Stimulated activated CD4-positive, alpha-beta T cell treated with anti-CD3 and anti-CD28 coated beads, Interleukin-15, amount 100 ng/mL, for 24 hours (primary cell): Measurements from ENCODE around the gene ARL2.
"Not testable (repeated sequence)": the region's sequence is repeated elsewhere in the genome, so short reads cannot be mapped to it uniquely, and the experiment has no call there.

Experiments
- DNase-seq: peaks from one replicate; pipeline ENCODE4 v3.0.0-alpha.2; 2020

Gene ARL2

DNA sequence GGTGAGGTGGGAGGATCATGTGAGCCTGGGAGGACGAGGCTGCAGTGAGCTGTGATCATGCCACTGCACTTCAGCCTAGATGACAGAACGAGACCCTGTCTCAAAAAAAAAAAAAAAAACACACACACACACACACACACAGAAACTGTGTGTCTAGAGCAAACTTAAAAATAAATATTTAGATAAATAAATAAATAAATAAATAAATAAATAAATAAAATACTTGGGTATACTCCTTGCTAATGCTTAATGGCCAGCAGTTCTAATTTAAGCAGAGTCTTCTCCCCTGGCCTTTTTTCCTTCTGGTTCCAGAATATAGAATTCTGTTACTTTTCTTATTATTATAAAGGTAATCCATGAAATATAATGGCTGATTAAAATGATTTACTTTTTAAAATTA is 5.1 kb upstream of the ARL2 start:
- no peak for DNase-seq

DNA sequence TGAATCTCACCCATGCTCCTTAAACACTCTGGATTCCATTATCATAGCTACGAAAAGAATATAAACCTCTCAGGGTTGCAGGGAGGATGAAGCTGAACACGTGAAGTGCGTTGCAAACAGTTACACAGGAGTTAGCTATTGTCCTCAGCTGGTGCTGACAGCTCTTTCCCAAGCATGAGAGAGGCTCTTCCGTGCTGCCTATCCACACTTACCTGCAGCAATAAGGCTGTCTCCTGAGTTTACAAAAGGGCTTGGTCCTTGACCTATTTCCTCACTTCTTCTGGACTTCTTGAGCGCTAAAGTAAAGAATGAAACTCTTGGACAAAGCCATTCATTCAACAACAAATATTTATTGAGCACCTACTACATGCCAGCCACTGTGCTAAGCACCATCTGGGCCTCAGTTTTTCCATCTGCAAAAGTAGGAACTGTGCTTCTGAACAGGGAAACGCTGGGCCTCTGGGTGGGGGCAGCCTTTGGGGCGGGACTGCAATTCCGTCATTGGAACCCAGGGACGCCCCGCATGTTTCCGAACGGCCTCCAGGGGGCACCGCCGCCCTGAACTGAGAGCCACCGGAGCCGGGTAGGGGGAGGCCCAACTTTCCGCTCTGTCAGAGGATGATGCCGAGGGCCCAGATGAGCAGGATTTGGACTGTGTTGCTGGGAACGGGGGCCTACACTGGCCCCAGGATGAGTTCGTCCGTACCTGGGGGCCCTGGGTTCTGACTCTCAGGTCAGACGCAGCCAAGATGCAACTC is 651 bp upstream of the ARL2 start:
- DNase-seq: peak; percentile 95

DNA sequence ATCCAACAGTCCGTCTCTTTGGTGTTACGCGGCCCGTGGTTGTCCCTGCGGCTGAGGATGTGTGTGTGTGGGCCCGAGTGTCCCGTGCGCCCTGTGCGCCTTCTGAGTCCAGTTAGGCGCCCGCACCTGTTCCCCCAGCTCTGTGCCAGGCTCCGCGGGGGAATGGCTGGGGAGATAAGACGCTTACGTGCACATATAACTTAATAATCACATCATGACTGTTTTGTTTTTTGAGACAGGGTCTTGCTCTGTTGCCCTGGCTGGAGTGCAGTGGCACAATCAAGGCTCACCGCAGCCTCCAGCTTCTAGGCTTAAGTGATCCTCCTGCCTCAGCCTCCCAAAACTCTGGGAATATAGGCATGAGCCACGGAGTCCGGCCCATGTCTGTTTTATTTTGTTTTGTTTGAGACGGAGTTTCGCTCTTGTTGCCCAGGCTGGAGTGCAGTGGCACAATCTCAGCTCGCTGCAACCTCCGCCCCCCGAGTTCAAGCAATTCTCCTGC is 817 bp downstream of the ARL2 start:
- no peak for DNase-seq

DNA sequence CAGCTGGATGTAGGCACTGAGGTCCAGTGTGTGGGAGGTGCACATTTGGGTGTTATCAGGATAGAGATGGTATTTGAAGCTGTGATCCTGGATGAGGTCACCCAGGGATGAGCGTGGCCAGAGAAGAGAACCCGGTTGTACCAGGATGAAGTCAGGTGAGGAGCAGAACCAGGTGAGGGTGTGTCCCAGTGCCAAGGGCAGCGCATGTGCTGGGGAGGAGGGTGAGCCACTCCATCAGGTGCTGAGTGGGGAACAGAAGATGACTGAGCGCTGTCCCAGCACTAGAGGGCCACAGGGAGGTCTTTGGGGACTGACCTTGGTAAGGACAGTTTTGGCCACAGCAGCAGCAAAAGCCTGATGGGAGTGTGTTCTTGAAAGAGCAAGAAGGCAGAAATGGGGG is 2.7 kb downstream of the ARL2 start:
- no peak for DNase-seq

DNA sequence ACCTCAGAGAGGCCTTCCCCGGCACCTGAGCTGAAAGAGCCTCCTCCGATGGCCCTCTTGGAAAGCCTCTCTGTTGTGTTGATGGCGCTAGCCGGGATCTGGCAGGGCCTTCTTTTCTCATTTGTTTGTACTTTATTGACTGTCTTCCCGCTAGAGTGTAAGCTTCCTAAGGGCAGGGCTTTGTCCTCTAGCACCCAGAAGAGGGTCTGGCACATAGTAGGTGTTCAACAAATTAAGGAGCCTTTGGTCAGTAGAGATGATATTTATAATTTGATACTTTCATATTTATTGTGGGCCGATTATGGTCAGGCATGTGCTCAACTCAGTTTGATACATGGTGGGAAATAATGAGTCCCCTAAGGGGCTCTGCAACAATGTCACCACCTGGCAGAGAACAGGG is 4.0 kb downstream of the ARL2 start:
- no peak for DNase-seq

DNA sequence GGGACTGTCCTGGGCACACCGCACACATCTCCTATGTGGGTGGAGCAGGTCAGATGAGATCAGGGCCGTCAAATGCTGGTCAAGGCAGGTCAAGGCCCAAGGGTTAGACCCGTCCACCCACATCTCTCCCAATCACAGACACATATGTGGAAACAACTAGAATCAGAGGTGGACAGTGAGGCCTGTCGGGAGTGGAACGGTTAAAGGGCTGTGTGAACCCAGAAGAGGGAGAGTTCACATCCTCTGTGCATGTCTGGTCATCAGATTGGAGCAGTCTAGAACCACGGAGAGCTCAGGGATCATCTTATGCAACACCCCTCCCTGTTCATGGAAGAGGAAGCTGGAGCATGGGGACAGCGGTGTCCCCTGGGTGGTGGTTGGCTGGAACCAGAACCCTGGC is 5.9 kb downstream of the ARL2 start:
- no peak for DNase-seq

DNA sequence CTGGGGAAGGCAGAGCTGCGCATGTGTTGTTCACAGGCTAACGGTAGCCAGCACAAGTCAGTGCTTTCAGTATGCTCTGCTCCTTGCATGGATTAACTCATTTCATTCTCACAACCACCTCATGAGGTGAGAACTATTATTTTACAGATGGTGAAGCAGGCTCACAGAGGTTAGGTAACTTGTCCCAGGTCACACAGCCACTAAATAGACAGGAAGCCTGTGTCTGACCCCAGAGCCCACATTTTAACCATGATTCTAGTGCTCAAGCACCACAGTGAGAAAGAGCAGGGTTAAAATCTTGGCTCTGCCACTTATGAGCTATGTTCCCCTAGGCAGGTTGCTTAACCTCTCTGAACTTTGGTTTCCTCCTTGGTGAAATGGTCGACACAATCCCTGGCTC is 7.0 kb downstream of the ARL2 start:
- no peak for DNase-seq

DNA sequence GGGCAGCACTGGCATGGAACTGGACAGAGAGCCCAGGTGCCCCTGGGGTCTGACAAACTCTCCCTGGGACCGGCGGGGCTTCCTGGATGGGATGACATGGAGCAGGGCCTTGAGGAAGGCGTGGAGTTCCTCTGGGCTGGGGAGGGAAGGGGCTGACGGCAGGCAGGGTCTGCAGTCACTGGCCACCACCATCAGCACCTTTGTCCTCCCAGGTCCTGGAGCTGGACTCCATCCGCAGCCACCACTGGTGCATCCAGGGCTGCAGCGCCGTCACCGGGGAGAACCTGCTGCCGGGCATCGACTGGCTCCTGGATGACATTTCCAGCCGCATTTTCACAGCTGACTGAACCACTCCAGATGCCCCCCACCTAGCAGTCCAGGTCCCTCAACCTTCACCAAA is 7.5 kb downstream of the ARL2 start:
- no peak for DNase-seq

DNA sequence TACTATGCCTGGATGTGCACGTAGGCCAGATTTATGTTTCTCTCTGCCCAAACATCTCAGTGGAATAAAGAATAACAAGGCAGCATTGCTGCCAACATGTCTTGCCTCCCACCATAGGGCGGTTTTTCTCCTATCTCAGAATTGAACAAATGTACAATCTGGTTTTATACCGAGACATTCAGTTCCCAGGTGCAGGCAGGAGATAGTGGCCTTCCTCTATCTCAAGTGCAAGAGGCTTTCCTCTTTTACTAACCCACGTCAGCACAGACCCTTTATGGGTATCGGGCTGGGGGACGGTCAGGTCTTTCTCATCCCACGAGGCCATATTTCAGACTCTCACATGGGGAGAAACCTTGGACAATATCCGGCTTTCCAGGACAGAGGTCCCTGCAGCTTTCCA is 9.5 kb downstream of the ARL2 start:
- not testable (repeated sequence) for DNase-seq

DNA sequence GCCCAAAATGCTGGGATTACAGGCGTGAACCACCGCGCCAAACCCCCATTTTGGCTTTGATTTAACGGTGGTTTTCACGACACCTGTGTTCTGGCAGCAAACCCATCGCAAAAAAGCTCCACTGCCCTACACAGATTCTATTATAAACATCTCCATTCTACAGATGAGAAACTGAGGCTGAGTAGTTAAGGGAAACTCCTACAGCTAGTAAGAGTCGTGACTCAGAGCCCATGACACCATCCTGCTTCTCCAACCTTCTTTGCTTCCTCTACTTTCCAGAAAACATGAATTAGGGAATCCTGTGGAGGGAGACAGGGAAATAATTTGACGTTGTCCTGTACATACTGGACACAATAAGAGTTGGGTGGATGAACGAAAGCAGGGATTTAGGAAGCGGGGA is 12.8 kb downstream of the ARL2 start:
- DNase-seq: no peak

DNA sequence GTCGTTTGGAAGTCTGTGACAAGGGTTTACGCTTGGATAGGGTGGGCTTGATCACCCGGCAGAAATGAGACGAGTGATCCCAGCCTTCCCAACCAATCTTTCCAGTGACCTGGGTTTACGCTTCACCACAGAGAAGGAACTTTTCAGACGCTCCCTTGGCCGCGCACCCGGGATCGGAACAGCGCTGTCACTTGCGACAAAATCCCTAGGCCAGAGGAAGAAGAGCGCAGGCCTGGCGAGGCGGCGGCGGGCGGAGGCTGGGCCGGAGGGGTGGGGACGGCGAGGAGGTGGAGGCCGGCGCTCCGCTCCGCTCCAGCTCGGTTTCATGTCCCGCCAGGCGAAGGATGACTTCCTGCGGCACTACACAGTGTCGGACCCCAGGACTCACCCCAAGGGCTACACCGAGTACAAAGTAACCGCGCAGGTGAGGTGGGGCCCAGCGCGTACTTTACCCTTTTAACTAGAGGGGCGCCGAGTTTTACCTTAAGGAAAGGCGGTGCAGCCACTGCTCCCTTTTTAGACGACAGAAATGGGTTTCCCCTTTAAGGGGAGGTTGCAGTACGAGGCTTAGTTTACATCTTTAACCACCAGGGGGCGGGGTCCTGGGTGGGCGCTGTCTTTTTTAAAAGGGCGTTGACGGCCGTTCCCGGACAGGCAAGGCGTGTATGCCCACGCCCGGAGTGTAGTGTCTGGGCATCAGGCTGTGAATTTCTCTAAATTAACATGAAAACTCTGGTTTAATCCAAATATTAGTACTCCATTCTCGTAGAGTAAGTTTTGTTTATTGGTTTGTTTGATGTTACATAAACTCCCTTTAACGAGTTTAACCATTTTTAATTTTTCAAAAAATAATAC is 13.5 kb downstream of the ARL2 start, which contains the start of gene SNX15:
SNX15 (plus strand) TSS at position 227 of the 855 bp plus-strand sequence; CDS start at position 326, 99 bp downstream.
- DNase-seq: peak; percentile 93

DNA sequence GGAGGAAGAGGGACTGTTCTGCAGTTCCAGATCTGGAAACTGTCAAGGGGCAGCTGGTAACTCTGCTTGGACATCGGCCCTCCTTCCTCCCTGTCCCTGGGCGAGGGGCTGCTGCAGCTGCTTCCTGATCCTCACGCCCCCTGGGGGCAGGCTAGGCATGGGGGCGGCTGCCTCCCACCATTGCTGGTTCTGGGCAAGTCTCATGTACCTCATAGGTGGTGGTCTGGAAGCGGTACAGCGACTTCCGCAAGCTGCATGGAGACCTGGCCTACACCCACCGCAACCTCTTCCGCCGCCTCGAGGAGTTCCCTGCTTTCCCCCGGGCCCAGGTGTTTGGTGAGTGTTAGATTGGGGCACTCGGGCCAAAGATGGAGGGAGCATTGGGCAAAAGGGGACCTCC is 18.3 kb downstream of the ARL2 start:
- DNase-seq: no peak

DNA sequence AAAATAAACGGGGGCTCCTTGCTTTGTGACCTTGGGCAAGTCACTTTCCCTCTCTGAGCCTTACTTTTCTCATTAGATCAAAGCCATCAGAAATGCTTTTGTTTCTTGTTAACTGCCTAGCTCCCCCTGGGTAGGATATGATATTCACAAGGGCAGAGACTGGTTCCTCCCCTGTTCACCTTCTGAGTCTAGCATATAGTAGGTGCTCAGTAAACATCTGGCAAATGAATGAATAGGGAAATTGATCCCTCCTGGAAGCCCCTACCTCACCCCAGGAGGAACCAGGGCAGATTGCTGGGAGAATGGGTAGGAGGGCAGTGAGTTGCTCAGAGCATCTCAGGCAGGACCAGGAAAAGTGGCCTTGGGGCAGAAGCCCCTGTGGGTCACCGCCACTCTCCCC is 20.5 kb downstream of the ARL2 start:
- DNase-seq: no peak

DNA sequence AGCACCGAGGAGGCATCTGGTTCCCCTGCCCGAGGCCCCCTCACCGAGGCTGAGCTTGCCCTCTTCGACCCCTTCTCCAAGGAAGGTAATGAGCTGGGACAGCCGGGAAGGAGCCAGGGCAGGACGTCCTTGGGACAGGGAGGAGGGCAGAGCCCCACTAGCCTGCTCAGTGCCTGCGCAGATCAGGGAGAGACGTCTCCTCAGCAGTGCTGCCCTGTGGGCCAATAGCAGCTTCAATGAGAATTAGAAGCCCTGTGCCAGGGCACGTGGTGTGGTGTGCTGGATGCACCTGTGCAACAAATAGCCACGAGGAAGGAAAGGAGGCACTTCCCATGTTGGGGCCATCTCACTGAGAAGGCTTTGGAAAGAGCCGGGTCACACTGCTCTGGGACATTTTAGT is 21.6 kb downstream of the ARL2 start:
- no peak for DNase-seq

DNA sequence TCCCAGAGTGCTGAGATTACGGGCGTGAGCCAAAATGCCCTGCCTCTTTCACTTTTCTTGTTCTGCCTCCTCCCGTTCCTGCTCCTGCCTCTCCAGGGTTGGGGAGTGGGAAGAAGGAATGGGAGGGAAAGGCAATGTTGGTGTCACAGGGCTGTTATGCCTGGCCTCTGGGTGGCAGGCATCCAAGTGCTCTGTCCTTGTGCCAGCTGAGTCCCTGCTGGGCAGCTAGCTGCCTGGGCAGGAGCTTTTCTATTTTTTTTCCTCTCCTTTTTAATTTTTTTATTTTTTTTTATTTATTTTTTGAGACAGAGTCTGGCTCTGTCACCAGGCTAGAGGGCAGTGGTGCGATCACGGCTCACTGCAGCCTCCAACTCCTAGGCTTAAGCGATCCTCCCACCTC is 23.0 kb downstream of the ARL2 start:
- no peak for DNase-seq

DNA sequence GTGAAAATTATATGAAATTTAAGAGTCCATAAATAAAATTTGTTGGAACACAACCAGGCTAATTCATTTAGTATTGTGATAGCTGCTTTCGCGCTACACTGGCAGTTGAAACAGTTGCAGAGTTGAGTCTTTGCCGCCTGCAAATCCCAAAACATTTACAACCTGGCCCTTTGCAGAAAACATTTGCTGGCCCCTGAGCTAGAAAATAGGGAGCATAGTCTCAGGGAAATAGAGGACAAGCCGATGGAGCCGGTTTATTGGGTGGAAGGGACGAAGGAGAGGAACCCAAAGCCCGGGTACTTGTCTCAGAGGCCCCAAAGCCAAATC is 26.5 kb downstream of the ARL2 start:
- no peak for DNase-seq

DNA sequence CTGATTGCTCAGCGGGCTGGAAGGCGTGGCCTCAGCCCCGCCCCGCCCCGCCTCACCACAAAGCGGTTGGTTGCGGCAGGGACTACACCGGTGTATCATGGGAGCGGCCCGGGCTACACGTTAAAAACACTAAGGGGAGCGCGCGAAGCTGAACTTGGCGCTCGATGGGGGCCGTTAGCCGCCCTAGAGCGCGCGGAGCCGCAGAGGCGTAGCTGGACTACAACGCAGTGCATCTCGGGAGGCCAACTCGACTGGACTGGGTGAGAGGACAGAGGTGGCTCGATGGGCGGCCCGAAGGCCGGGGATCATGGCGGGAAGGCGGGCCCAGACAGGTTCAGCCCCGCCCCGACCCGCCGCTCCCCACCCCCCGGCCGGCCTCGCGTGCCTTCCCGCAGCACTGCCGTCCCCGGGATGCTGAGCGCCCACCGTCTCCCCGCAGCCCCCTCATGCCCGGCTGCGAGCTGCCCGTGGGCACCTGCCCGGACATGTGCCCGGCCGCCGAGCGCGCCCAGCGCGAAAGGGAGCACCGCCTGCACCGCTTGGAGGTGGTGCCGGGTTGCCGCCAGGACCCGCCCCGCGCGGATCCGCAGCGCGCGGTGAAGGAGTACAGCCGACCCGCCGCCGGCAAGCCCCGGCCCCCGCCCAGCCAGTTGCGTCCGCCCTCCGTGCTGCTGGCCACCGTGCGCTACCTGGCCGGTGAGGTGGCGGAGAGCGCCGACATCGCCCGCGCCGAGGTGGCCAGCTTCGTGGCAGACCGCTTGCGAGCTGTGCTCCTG is 27.1 kb downstream of the ARL2 start, which contains the start of gene SAC3D1:
SAC3D1 (plus strand) TSS at position 364 of the 776 bp plus-strand sequence; CDS start at position 447, 83 bp downstream.
- peak; percentile 95 for DNase-seq

DNA sequence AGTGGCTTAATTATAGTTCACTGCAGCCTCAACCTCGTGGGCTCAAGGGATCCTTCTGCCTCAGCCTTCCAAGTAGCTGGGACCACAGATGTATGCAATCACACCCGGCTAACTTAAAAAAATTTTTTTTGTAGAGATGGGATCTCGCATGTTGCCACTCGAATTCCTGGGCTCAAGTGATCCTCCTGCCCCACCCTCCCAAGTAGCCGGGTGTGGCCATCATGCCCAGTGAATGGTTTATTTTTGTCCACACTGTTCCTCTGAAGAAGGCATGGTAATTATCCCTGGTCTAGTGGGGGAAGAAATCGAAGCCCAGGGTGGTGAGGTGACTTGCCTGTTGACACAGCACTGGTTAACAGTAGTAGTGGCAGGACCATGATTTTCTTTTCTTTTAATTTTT is 28.9 kb downstream of the ARL2 start:
- DNase-seq: no peak

DNA sequence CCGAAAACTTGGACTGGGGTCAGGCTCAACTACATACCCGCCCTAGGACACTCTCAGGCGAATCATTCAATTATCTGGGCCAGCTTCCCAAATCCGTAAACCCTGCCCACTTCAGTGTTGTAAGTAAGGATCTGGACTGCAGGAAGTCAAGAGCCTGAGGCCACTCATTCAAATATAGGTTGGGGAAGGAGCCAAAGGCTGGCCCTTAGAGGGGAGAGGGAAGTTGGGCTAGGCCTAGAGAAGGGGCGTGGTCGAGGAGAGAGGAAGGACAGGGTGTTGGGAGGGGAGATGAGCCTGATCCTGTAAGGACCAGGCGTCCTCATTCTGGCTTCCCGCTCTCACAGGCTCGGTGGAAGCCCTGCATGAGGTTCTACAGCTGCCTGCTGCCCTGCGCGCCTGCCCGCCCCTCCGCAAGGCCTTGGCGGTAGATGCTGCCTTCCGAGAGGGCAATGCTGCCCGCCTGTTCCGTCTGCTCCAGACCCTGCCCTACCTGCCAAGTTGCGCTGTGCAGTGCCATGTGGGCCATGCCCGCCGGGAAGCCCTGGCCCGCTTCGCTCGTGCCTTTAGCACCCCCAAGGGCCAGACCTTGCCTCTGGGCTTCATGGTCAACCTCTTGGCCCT is 30.0 kb downstream of the ARL2 start:
- DNase-seq: no peak

DNA sequence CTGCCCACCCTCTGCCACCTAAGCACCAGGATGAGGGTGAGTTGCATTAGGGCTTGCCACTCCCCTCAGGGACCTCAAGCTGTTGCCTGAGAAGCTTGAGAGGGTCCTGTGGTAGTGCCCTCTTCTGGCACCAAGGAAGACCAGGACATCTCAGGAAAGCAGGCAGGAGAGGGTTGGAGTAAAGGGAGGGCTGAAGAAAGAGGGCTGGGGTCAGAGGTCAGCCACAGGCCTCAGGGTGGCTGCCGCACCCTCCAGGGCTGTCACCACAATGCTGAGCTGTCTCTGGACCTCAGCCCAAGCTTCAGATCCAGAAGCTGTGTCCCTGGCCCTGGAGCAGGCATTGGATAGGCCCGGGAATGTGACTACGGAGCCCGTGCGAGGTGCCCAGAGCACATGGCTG is 31.1 kb downstream of the ARL2 start:
- DNase-seq: no peak

DNA sequence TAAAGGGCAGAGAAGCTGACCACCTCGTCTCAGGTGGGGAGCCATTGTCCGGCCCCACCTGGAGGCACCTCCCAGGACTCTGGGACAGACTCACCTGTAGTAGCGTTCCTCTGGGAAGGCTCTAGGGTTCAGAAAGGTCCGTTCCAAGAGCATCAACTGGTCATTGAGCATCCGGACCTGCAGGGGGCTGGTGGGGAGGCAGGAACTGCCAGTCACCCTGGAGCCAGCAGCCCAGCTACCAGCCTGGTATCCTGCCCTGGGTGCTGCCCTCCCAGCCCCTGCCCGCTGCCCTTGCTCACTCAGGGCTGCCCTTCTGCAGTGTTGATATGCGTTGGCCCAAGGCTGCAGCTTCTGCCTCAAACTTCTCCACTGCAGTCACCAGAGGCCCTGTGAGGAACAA is 31.8 kb downstream of the ARL2 start:
- no peak for DNase-seq

DNA sequence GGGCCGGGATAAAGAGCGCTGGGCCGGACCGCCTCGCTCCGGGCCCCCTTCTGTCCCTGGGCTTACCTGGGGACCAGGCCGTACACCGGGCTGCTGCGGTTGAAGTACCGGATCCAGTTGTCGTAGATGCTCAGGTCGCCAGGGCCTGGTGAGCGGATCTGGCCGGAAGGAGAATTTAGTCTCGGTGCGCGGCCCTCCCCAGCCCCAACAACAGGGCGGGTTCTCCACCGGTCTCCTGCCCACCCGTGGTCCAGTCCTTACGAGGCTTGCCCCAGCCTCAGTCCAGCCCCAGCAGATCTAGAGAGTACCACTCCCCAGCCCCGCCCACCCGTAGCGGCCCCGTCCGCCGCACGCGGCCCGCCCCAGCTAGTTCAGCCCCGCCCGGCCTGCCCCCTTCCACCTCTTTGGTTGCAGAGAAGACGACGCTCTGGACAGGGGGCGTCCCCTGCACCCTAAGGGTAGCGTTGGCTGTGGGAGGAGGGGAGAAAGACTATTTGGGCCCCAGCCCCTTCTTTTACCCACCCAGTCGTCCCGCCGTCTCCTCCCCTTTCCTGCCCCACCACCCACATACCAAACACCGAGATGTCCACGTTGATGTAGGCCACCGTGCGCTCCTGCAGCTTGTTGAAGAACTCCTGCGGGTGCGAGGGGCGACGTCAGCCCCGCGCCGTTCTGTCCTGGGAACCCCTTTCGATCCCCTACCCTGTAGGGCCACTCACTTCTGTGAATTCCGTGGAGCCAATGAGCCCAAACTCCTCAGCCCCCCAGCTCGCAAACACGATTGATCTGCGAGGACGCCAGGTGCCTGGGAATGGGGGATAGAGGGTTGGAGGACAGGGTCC is 33.8 kb downstream of the ARL2 start:
- peak; percentile 53 for DNase-seq
